Lower leg skin (tissue), 3 donors: ENCODE measurements around the gene SCN2A.
"Not testable (repeated sequence)": the region's sequence is repeated elsewhere in the genome, so short reads cannot be mapped to it uniquely, and the experiment has no call there.

Source experiments
- POLR2A ChIP-seq, 2 donors: fragments of 450-650 bp; IDR thresholded peaks; one replicate each; pipeline ENCODE4 v1.6.1; 2016 to 2017; ENCODE audit warnings: antibody characterized with exemption in 2 of 2, mild to moderate bottlenecking in 1 of 2, moderate library complexity in 1 of 2
- TF ChIP-seq, protein P1 (sequence below), 3 donors: fragments of 450-650 bp; IDR thresholded peaks; one replicate each; pipeline ENCODE4 v1.5.1; 2016; ENCODE audit warnings: antibody characterized with exemption in 3 of 3, mild to moderate bottlenecking in 3 of 3, moderate library complexity in 2 of 3

DNA sequence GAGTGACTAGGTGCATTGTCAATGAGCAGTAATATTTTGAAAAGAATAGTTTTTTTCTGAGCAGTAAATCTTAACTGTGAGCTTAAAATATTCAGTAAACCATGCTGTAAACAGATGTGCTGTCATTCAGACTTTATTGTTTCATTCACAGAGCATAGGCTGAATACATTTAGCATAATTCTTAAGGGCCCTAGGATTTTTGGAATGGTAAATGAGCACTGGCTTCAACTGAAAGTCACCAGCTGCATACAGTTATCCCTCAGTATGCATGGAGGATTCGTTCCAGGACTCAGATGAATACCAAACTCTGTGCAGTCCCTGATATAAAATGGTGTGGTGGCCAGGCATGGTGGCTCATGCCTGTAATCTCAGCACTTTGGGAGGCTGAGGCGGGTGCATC, 21.1 kb downstream of the SCN2A start:
- TF ChIP-seq, protein P1, sequence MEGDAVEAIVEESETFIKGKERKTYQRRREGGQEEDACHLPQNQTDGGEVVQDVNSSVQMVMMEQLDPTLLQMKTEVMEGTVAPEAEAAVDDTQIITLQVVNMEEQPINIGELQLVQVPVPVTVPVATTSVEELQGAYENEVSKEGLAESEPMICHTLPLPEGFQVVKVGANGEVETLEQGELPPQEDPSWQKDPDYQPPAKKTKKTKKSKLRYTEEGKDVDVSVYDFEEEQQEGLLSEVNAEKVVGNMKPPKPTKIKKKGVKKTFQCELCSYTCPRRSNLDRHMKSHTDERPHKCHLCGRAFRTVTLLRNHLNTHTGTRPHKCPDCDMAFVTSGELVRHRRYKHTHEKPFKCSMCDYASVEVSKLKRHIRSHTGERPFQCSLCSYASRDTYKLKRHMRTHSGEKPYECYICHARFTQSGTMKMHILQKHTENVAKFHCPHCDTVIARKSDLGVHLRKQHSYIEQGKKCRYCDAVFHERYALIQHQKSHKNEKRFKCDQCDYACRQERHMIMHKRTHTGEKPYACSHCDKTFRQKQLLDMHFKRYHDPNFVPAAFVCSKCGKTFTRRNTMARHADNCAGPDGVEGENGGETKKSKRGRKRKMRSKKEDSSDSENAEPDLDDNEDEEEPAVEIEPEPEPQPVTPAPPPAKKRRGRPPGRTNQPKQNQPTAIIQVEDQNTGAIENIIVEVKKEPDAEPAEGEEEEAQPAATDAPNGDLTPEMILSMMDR (IDR thresholded peaks at IDR 0.05) = not testable (repeated sequence)
- not testable (repeated sequence) for TF ChIP-seq POLR2A (IDR thresholded peaks at IDR 0.05)
